Esophagus squamous epithelium (tissue), 4 donors: ENCODE results near the gene ARMH3.

Experiments
- POLR2A ChIP-seq, 4 donors: fragments of 450-650 bp; IDR thresholded peaks; one replicate each; pipeline ENCODE4 v1.6.1; 2017; ENCODE audit warnings: antibody characterized with exemption in 4 of 4, mild to moderate bottlenecking in 4 of 4, moderate library complexity in 3 of 4
- TF ChIP-seq, protein P1 (sequence below), 6 experiments: fragments of 450-650 bp in 4 of 6; fragments of 200-600 bp in 2 of 6; sonication (generic) in 2 of 6; IDR thresholded peaks; one replicate each; pipeline ENCODE4 v1.5.1; 2016 to 2019; ENCODE audit warnings: antibody characterized with exemption in 6 of 6, mild to moderate bottlenecking in 4 of 6, moderate library complexity in 4 of 6

DNA sequence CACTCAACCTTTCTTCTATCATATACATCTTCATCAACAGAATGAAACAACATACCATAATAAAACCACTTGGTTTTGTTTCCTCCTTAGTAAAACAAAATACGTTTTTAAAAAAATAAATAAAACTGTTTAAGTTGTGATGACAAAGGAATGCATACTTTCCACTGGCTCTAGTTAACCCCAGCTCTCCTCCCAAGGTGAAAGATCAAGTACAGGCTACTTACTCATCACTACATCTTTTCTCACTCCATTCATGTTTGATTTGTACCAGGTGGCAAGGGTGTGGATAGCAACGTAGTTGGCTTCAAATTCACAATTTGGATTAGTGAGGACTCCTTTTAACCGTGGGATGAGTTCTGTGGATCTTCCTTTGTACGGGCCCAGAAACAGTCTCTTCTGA lies 252.5 kb downstream of the ARMH3 start:
- no peak for TF ChIP-seq POLR2A (IDR thresholded peaks at IDR 0.05)
- TF ChIP-seq, protein P1, sequence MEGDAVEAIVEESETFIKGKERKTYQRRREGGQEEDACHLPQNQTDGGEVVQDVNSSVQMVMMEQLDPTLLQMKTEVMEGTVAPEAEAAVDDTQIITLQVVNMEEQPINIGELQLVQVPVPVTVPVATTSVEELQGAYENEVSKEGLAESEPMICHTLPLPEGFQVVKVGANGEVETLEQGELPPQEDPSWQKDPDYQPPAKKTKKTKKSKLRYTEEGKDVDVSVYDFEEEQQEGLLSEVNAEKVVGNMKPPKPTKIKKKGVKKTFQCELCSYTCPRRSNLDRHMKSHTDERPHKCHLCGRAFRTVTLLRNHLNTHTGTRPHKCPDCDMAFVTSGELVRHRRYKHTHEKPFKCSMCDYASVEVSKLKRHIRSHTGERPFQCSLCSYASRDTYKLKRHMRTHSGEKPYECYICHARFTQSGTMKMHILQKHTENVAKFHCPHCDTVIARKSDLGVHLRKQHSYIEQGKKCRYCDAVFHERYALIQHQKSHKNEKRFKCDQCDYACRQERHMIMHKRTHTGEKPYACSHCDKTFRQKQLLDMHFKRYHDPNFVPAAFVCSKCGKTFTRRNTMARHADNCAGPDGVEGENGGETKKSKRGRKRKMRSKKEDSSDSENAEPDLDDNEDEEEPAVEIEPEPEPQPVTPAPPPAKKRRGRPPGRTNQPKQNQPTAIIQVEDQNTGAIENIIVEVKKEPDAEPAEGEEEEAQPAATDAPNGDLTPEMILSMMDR (IDR thresholded peaks at IDR 0.05): no peak
